Mucosa of descending colon (tissue), 3 donors: ENCODE results near the gene ZFP36L2. TPM values are rescaled to one million over a fixed set of nuclear protein-coding genes. Genes with fewer than 3 reads are reported as not detected.

Experiments used
- ATAC-seq: fragments of 200-7000 bp; cut with Tn5 transposase; one replicate; pipeline ENCODE4 v1.9.1; 2020; ENCODE audit warnings: mild to moderate bottlenecking, moderate library complexity
- DNase-seq, 3 donors: peaks; one replicate each; pipeline ENCODE4 v3.0.0-alpha.2; 2020
- H3K36me3 ChIP-seq: fragments of 200-600 bp; one replicate; pipeline ENCODE4 v1.8.0; 2021; ENCODE audit warnings: low read depth, mild to moderate bottlenecking
- H3K4me1 ChIP-seq: fragments of 200-600 bp; one replicate; pipeline ENCODE4 v1.8.0; 2021; ENCODE audit warnings: low read depth, mild to moderate bottlenecking
- H3K4me3 ChIP-seq: fragments of 200-600 bp; one replicate; pipeline ENCODE4 v1.8.0; 2021; ENCODE audit warnings: mild to moderate bottlenecking
- H3K9me3 ChIP-seq: fragments of 200-600 bp; one replicate; pipeline ENCODE4 v1.8.0; 2021; ENCODE audit warnings: mild to moderate bottlenecking
- intact Hi-C, 2 donors: fragments of 100-400 bp; cut with DNase I in 1 of 2; cut with micrococcal nuclease in 1 of 2; formaldehyde crosslinking; loops; one replicate each; pipeline versions ENCODE4 v1.11.0 to v1.11.1; 2022; cut with DNase I, micrococcal nuclease
- total RNA-seq, 3 donors: library from RNA; stranded (reverse); fragmentation: NEBNext Ultra II Directional in 2 of 3; extraction: Animal tissue kit (Norgen Biotek cat#: 25700) in 2 of 3; gene quantifications; one replicate each; pipeline versions ENCODE4 v1.2.1 to v1.2.4, GENCODE V29; 2021 to 2023
- TF ChIP-seq, protein P1 (sequence below): fragments of 200-600 bp; IDR thresholded peaks from one replicate; pipeline ENCODE4 v1.8.0; 2022; ENCODE audit warnings: antibody characterized with exemption, mild to moderate bottlenecking
- donor health status: DM: no; HTN: no; CAD: no; lungs with moderate emphysema.
- donor health status: DM: no; HTN: no; CAD: no.
- donor health status: DM: no; HTN: yes; CAD: no.

ZFP36L2 gene
- total RNA-seq, 3 donors from 2014 or later = 160 to 198 (median 169) TPM

GRCh38 chr2:43212216-43212835 is 14.1 kb downstream of the ZFP36L2 start:
- no peak overlapping the region for H3K4me3 ChIP-seq
- ATAC-seq (no peak), DNase-seq (peak in 1 of 3 donors; percentile 50)
- H3K9me3 ChIP-seq = no peaks in the 10 kb centered on the region
- TF ChIP-seq, protein P1, sequence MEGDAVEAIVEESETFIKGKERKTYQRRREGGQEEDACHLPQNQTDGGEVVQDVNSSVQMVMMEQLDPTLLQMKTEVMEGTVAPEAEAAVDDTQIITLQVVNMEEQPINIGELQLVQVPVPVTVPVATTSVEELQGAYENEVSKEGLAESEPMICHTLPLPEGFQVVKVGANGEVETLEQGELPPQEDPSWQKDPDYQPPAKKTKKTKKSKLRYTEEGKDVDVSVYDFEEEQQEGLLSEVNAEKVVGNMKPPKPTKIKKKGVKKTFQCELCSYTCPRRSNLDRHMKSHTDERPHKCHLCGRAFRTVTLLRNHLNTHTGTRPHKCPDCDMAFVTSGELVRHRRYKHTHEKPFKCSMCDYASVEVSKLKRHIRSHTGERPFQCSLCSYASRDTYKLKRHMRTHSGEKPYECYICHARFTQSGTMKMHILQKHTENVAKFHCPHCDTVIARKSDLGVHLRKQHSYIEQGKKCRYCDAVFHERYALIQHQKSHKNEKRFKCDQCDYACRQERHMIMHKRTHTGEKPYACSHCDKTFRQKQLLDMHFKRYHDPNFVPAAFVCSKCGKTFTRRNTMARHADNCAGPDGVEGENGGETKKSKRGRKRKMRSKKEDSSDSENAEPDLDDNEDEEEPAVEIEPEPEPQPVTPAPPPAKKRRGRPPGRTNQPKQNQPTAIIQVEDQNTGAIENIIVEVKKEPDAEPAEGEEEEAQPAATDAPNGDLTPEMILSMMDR = no peak
- no peaks in the 10 kb centered on the region for H3K36me3 ChIP-seq
- H3K4me1 ChIP-seq = peaks cover 10% of the 10 kb centered on the region
- intact Hi-C loops = no loop called here

DNA sequence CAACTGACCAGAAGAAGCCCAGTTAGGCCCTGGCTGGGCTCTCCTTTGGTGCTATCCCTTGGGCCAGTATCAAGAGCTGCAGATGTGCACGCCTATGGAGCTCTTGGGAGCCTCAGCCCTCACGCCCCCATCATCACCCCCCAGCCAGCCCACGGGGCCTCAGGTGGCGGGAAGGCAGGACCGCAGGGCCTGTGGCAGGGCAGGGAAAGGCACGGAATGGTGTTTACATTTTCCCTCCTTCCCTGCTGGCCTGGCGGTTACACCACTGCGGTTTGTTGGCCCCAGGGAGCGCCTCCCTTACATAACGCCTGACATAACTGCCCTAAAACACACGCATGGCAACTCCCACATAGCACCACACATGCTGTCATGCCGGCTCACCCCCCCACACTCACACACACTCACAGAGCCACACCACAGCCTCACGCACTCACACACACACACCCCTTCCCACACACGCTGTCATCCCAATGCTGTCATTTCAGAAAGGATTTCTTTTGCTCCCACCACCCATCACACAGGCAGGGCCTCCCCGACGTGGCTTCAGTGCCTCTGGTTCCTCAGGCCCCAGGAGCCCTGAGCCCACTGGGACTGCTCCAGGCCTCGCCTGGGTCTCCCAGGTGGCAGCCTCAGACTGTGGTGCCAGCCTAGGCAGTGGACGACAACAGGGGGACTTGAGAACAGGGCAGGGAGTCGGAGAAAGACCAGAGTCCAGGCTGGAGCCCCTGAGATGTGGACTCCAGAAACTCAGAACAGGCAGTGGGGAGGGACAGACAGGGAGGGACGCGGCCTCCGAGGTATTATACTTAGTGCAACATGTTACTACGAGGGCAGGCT is 15.7 kb downstream of the ZFP36L2 start:
- ATAC-seq (peak; percentile 79), DNase-seq (peak; percentile 70 to 79 (median 72))
- TF ChIP-seq, protein P1 = no peak
- no peaks in the 10 kb centered on the region for H3K9me3 ChIP-seq
- peaks cover 7% of the 10 kb centered on the region for H3K4me1 ChIP-seq
- no peaks in the 10 kb centered on the region for H3K36me3 ChIP-seq
- intact Hi-C loops = no loop called here
- H3K4me3 ChIP-seq = no peak overlapping the region

DNA sequence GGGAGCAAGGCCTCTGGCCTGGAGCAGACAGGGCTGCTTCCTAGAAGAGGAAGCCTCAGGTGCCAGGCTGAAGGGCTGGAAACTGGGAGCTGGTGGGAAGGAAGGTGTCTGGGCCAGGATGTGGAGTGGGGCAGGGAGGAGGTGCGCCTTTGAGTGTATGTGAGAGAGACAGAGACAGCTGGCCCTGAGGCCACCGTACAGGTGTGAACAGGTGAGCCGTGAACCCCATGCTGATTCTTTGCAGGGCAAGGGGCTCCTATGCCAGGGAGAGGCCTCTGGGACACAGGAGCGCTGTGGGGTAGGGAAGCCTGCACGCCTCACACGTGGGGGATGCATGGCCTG is 16.3 kb downstream of the ZFP36L2 start:
- TF ChIP-seq, protein P1 = no peak
- H3K4me3 ChIP-seq = no peak overlapping the region

DNA sequence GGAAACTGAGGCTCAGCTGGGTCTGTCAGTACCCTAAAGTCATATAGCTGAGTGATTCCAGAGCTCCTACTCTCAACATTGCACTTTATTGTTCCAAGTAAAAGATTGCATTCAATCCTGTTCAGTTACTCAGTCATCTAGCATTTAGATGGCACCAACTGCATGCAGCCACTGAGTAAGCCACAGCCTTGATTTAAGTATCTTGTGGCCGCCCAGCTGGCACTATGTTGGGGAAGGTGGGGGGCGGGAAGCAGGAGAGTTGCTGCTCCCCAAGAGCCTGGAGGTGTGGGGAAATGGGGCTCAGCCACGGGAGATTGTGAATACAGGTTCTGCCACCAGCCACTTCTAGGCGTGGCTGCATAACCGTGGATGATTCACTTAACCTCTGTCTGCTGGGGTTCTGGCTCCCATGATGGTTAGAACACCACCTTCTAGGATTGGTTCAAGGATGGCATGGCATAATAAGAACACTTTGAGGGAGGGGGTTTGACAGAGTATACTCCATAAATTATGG is 17.1 kb downstream of the ZFP36L2 start:
- H3K4me3 ChIP-seq = no peak overlapping the region
- DNase-seq = peak in 1 of 3 donors; percentile 40
- no peaks in the 10 kb centered on the region for H3K36me3 ChIP-seq
- H3K9me3 ChIP-seq = no peaks in the 10 kb centered on the region
- ATAC-seq = peak; percentile 30
- TF ChIP-seq, protein P1 = no peak
- H3K4me1 ChIP-seq = peaks cover 7% of the 10 kb centered on the region
- intact Hi-C loops = no loop called here

More for the DNA sequence above, 16.3 kb downstream of the ZFP36L2 start:
- Histone ChIP-seq H3K36me3 (no peaks in the 10 kb centered on the region), H3K4me1 (peaks cover 7% of the 10 kb centered on the region), H3K9me3 (no peaks in the 10 kb centered on the region)
- ATAC-seq = peak; percentile 9
- DNase-seq = peak in 1 of 3 donors; percentile 50
- intact Hi-C loops = no loop called here

GRCh38 chr2:43207553-43208300 is 18.7 kb downstream of the ZFP36L2 start:
- H3K4me1 ChIP-seq = peaks cover 7% of the 10 kb centered on the region
- H3K9me3 ChIP-seq = no peaks in the 10 kb centered on the region
- no peak for DNase-seq
- no peaks in the 10 kb centered on the region for H3K36me3 ChIP-seq
- no peak overlapping the region for H3K4me3 ChIP-seq
- intact Hi-C loops = no loop called here
- ATAC-seq = peak; percentile 77
- TF ChIP-seq, protein P1 = no peak
